NCI-H748 (cell line): ENCODE measurements around the gene POC1B.

Experiments used
- DNase-seq: peaks from one replicate; lab custom pipeline; 2025; ENCODE audit not compliant: unreplicated experiment; lab: John Stamatoyannopoulos, UW

The POC1B gene

GRCh38 chr12:89539426-89540223 is 13.8 kb upstream of the POC1B start:
- no peak for DNase-seq

GRCh38 chr12:89538897-89539296 is 13.1 kb upstream of the POC1B start:
- no peak for DNase-seq

- DNase-seq = no peak
These were observed 11.5 kb upstream of the POC1B start for GRCh38 chr12:89537389-89537788.

- DNase-seq = peak; percentile 50
These were observed 3.9 kb upstream of the POC1B start for GRCh38 chr12:89529738-89530137.

- DNase-seq = no peak
These were observed 2.6 kb upstream of the POC1B start for GRCh38 chr12:89528434-89528833.

- peak; percentile 72 for DNase-seq
These were observed 483 bp downstream of the POC1B start for GRCh38 chr12:89525305-89525823.

GRCh38 chr12:89524541-89525304 is 1.1 kb downstream of the POC1B start, which contains the start of gene GALNT4:
Gene GALNT4 (minus strand): TSS chr12:89524796. CDS start chr12:89524549, 247 bp downstream.
- DNase-seq = peak; percentile 76

GRCh38 chr12:89523843-89524540 is 1.9 kb downstream of the POC1B start:
- DNase-seq = no peak

GRCh38 chr12:89523393-89523792 is 2.5 kb downstream of the POC1B start:
- no peak for DNase-seq

GRCh38 chr12:89521364-89522223 is 4.3 kb downstream of the POC1B start:
- DNase-seq = no peak

GRCh38 chr12:89517720-89518119 is 8.1 kb downstream of the POC1B start:
- DNase-seq = no peak

- no peak for DNase-seq
These were observed 9.2 kb downstream of the POC1B start for GRCh38 chr12:89516633-89517032.

GRCh38 chr12:89514751-89515150 is 11.1 kb downstream of the POC1B start:
- no peak for DNase-seq

GRCh38 chr12:89513544-89513943 is 12.3 kb downstream of the POC1B start:
- DNase-seq = no peak

GRCh38 chr12:89507015-89507824 is 18.6 kb downstream of the POC1B start:
- DNase-seq = peak; percentile 83

GRCh38 chr12:89506050-89506449 is 19.8 kb downstream of the POC1B start:
- DNase-seq = no peak

- DNase-seq = no peak
These were observed 21.1 kb downstream of the POC1B start for GRCh38 chr12:89504560-89505346.

- DNase-seq = no peak
These were observed 24.1 kb downstream of the POC1B start for GRCh38 chr12:89501793-89502192.

- no peak for DNase-seq
These were observed 26.0 kb downstream of the POC1B start for GRCh38 chr12:89499857-89500256.
